ENCODE measurements around the gene RPS26.

DNA sequence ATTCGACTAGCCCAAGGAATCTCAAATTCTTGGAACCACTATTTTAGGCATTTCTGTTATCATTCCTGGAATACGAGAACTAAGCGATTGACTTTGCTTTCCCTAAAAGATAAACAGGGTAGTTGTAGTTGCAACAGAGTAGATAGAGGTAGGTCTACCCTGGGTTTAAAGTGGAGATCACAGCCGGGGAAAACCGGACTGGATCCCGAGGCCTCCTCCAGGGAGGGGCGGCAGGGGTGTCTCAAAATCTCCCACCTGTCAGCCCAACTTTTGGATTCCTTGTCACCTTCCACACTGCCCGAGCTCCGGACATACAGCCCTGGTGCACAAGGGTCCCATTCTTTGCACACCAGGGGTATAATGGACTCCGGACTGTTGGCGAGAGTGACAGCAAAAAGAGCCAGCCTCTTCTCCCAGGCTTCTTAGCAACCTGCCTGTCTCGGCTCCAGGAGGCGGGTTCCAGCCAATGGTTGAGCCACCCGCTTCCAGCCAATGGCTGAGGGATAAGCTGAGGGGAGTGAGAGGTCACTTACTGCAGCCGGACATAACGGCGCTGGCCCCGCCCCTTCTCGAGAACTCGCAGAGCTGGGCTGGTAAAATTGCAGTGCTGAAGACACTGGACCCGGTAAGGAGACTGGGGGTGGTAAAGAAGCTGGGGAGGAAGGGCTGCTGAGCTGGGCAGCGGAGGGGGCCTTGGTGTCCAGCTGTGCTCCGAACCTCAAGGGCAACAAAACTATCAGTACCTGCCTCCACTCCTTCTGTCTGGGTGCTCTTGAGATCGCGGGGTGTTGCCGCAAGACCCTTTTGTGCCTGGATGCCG, 44.8 kb upstream of the RPS26 start, which contains the start of gene SUOX:
- TF ChIP-seq CTCF (IDR thresholded peaks at IDR 0.05) = no peak
- TF ChIP-seq POLR2A (IDR thresholded peaks at IDR 0.05; ENCODE audit: low read depth) = no peak
- TF ChIP-seq EP300 (IDR thresholded peaks at IDR 0.05) = no peak

Data from esophagus muscularis mucosa (tissue), 4 donors.